ENCODE results near the gene GAREM1. TPM values are rescaled to one million over a fixed set of nuclear protein-coding genes. Genes with fewer than 3 reads are reported as not detected.

Gene GAREM1
- total and polyA plus RNA-seq, 9 of the 15 experiments (the other 6 are each of a cell fraction or from before 2014, with no cell fraction given), result 0.03 to 0.33 (median 0.07) TPM; not detected in 1

DNA sequence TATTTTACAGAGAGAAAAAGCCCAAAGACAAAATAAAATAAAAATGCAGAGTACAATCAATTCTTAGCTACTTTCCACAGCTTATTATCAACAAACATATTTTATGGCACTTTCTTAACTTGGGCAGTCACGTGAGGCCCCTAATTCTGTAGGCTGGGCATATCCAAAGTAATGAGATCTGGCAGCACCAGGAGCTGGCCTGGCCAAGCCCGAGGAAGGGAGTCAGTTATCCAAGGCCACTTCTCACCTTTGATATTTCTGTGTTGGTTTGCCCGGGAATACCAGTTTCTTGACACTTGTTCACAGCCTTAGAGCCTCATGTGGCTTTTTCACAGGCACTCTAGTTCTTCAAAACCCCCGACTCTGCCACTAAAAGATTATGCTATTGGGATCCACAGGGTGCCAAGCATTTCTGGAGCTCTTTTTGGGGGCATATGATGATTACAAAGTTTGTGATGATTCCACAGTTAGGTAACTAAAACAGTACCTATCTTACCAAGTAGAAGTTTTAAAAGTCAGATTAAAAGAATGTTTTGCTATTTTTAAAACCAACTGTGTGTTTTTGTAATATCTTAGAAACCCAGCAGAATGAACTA lies 190.4 kb downstream of the GAREM1 start:
- no peak overlapping the region for H3K4me3 ChIP-seq
- FAIRE-seq (no peak), ATAC-seq (no peak), DNase-seq (ENCODE audit: extremely low read depth in 1 of 4, low spot score in 3 of 4) (no peak)
- H2AFZ ChIP-seq (ENCODE audit: low read depth, low read length), result no peak overlapping the region
- H3K36me3 ChIP-seq (ENCODE audit: control insufficient read depth, insufficient read depth, low read length), result no peaks in the 10 kb centered on the region
- no peaks in the 10 kb centered on the region for H3K9me1 ChIP-seq (ENCODE audit: control insufficient read depth, insufficient read depth, low read length)
- ChIA-PET POLR2A (no interaction called here), CTCF (ENCODE audit: low intra/inter-chr PET ratio) (no interaction called here)
- no peaks in the 10 kb centered on the region for H3K9me3 ChIP-seq (replicated peaks; ENCODE audit: control insufficient read depth, insufficient read depth, low read depth, low read length)
- BruUV-seq (replicated peaks), result no TSS peak
- H4K20me1 ChIP-seq (replicated peaks; ENCODE audit: control insufficient read depth, insufficient read depth, low read length), result no peaks in the 10 kb centered on the region
- no peak overlapping the region for H3K4me2 ChIP-seq (ENCODE audit: insufficient read depth, low read length)
- no peak overlapping the region for H3K27ac ChIP-seq (ENCODE audit: extremely low read depth, low read depth, low read length)
- H3K79me2 ChIP-seq (ENCODE audit: control insufficient read depth, insufficient read depth, low read length), result no peaks in the 10 kb centered on the region
- no peak for TF ChIP-seq PRPF4 (IDR thresholded peaks at IDR 0.05; ENCODE audit: insufficient read depth, low read depth, low read length, poor library complexity, severe bottlenecking)
- TF ChIP-seq, protein P1, sequence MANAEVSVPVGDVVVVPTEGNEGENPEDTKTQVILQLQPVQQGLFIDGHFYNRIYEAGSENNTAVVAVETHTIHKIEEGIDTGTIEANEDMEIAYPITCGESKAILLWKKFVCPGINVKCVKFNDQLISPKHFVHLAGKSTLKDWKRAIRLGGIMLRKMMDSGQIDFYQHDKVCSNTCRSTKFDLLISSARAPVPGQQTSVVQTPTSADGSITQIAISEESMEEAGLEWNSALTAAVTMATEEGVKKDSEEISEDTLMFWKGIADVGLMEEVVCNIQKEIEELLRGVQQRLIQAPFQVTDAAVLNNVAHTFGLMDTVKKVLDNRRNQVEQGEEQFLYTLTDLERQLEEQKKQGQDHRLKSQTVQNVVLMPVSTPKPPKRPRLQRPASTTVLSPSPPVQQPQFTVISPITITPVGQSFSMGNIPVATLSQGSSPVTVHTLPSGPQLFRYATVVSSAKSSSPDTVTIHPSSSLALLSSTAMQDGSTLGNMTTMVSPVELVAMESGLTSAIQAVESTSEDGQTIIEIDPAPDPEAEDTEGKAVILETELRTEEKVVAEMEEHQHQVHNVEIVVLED (CRISPR knock-in tag; IDR thresholded peaks at IDR 0.05), result no peak
- no peak for TF ChIP-seq ERF (CRISPR knock-in tag; IDR thresholded peaks at IDR 0.05)
- TF ChIP-seq RFX7 (CRISPR knock-in tag; IDR thresholded peaks at IDR 0.05), result no peak
- no peak for TF ChIP-seq NUFIP1 (IDR thresholded peaks at IDR 0.05; ENCODE audit: partially characterized antibody)
- no peak for TF ChIP-seq MCM7 (IDR thresholded peaks at IDR 0.05)
- TF ChIP-seq KAT8 (IDR thresholded peaks at IDR 0.05; ENCODE audit: low read depth), result no peak
- no peak for TF ChIP-seq CXXC5 (CRISPR knock-in tag; IDR thresholded peaks at IDR 0.05)
- TF ChIP-seq, protein P2, sequence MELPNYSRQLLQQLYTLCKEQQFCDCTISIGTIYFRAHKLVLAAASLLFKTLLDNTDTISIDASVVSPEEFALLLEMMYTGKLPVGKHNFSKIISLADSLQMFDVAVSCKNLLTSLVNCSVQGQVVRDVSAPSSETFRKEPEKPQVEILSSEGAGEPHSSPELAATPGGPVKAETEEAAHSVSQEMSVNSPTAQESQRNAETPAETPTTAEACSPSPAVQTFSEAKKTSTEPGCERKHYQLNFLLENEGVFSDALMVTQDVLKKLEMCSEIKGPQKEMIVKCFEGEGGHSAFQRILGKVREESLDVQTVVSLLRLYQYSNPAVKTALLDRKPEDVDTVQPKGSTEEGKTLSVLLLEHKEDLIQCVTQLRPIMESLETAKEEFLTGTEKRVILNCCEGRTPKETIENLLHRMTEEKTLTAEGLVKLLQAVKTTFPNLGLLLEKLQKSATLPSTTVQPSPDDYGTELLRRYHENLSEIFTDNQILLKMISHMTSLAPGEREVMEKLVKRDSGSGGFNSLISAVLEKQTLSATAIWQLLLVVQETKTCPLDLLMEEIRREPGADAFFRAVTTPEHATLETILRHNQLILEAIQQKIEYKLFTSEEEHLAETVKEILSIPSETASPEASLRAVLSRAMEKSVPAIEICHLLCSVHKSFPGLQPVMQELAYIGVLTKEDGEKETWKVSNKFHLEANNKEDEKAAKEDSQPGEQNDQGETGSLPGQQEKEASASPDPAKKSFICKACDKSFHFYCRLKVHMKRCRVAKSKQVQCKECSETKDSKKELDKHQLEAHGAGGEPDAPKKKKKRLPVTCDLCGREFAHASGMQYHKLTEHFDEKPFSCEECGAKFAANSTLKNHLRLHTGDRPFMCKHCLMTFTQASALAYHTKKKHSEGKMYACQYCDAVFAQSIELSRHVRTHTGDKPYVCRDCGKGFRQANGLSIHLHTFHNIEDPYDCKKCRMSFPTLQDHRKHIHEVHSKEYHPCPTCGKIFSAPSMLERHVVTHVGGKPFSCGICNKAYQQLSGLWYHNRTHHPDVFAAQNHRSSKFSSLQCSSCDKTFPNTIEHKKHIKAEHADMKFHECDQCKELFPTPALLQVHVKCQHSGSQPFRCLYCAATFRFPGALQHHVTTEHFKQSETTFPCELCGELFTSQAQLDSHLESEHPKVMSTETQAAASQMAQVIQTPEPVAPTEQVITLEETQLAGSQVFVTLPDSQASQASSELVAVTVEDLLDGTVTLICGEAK (IDR thresholded peaks at IDR 0.05), result no peak
- TF ChIP-seq, protein P2 (CRISPR knock-in tag; IDR thresholded peaks at IDR 0.05), result no peak
- no peak for TF ChIP-seq RB1 (IDR thresholded peaks at IDR 0.05; ENCODE audit: low read depth)
- TF ChIP-seq ZNF24 (IDR thresholded peaks at IDR 0.05), result no peak
- TF ChIP-seq BHLHE40 (IDR thresholded peaks at IDR 0.05; ENCODE audit: low read length), result no peak
- H3K9ac ChIP-seq (ENCODE audit: insufficient read depth in 1 of 2, low read depth in 2 of 2, low read length in 2 of 2), result no peak overlapping the region
- intact Hi-C loops (cut with micrococcal nuclease), result no loop called here
- WGBS (ENCODE audit: insufficient coverage, low coverage, missing lambda C conversion rate), result 1% methylated on average over 4 of the region's 4 CpGs
- no peaks in the 10 kb centered on the region for H3K4me1 ChIP-seq (replicated peaks in 1 of 2; ENCODE audit: control insufficient read depth in 2 of 2, insufficient read depth in 2 of 2, low read length in 2 of 2)
- H3K27me3 ChIP-seq (ENCODE audit: control insufficient read depth in 2 of 2, insufficient read depth in 2 of 2, low read length in 2 of 2), result peaks cover 0 to under 1% of the 10 kb centered on the region in 2 experiments; a peak in 1 of 5 replicates
- in situ Hi-C loops (cut with MboI), result no loop called here
